Activated CD4-positive, alpha-beta T cell treated with anti-CD3 and anti-CD28 coated beads for 24 hours (primary cell): Measurements from ENCODE around the gene CHRNB1.

ENCODE experiments used
- DNase-seq, 2 donors: peaks; one replicate each; pipeline ENCODE4 v3.0.0-alpha.2; 2020; ENCODE audit warnings: low read depth in 2 of 2

Gene CHRNB1

DNA sequence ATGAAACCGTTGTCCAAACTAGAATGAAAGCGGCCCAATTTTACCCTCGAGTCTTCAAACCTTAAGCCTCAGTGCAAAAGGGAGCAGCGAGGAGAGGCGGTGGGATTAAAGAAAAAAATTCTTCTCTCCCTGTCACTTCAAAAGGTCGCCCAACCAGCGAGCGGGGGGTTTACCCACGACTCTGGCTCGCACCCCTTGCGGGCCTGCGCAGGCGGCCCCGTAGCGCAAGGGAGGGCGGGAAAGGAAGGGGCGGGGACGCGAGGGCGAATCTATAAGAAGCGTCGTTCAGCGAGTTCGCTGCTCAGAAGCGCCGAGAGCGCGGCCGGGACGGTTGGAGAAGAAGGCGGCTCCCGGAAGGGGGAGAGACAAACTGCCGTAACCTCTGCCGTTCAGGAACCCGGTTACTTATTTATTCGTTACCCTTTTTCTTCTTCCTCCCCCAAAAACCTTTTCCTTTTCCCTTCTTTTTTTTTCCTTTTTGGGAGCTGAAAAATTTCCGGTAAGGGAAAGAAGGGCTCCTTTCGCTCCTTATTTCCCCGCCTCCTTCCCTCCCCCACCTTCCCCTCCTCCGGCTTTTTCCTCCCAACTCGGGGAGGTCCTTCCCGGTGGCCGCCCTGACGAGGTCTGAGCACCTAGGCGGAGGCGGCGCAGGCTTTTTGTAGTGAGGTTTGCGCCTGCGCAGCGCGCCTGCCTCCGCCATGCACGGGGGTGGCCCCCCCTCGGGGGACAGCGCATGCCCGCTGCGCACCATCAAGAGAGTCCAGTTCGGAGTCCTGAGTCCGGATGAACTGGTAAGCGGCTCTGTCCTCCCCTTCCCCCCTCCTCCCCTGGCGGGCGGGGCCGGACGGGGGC is 39.4 kb downstream of the CHRNB1 start, which contains the start of gene POLR2A:
Gene POLR2A, plus strand, starts transcription at position 300 of the 852 bp plus-strand sequence.
- peak; percentile 94 to 98 for DNase-seq

GRCh38 chr17:7484919-7485377 is 40.1 kb downstream of the CHRNB1 start:
- DNase-seq, result no peak

- DNase-seq, result no peak
These were observed 41.3 kb downstream of the CHRNB1 start for GRCh38 chr17:7486181-7486580.

GRCh38 chr17:7490144-7490543 is 45.3 kb downstream of the CHRNB1 start:
- no peak for DNase-seq

DNA sequence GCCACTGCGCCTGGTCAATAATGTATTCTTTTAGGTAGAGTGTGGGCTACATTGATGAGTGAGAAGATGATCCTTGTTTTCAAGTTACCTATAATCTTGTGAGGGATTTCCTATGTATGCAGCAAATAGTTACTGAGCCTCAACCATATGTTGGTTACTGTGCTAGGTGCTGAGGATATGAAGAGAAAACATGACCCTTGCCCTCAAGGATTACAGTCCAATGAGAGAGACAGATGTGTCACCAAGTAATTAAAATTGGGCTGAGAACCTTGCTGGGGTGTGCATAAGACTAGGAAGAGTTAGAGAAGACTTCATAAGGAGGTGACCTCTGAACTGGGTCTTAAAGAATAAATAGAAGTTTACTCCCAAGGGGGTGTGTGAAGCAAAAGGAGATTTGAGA is 46.7 kb downstream of the CHRNB1 start:
- no peak for DNase-seq

- no peak for DNase-seq
These were observed 49.1 kb downstream of the CHRNB1 start for GRCh38 chr17:7493941-7494340.

GRCh38 chr17:7495906-7496434 is 51.1 kb downstream of the CHRNB1 start:
- no peak for DNase-seq

DNA sequence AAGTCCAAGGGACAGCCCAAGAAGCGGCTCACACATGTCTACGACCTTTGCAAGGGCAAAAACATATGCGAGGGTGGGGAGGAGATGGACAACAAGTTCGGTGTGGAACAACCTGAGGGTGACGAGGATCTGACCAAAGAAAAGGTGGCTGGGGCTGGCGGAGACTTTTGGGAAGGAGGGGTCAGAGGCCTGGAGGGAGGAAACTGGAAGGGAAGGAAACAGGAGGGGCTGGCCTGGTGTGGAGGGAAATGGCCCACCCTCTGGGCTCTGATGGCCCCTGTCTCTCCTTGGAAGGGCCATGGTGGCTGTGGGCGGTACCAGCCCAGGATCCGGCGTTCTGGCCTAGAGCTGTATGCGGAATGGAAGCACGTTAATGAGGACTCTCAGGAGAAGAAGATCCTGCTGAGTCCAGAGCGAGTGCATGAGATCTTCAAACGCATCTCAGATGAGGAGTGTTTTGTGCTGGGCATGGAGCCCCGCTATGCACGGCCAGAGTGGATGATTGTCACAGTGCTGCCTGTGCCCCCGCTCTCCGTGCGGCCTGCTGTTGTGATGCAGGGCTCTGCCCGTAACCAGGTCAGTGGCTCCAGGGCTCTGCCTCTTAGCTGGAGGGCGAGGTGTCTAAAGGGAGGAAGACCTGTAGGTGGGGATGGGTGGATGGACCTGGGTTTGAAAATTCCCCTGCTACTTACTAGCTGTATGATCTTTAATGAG is 51.8 kb downstream of the CHRNB1 start:
- no peak for DNase-seq

GRCh38 chr17:7497228-7497627 is 52.4 kb downstream of the CHRNB1 start:
- no peak for DNase-seq

DNA sequence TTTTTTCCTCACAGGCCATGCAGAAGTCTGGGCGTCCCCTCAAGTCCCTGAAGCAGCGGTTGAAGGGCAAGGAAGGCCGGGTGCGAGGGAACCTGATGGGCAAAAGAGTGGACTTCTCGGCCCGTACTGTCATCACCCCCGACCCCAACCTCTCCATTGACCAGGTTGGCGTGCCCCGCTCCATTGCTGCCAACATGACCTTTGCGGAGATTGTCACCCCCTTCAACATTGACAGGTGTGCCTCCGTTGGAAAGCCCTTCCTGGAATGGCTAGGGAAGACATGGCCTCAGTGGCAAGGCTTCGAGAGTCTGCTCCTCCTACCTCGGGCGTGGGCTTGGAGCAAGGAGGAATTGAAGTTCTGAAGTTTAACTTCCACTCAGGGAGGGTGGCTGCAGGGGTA is 52.8 kb downstream of the CHRNB1 start:
- no peak for DNase-seq

DNA sequence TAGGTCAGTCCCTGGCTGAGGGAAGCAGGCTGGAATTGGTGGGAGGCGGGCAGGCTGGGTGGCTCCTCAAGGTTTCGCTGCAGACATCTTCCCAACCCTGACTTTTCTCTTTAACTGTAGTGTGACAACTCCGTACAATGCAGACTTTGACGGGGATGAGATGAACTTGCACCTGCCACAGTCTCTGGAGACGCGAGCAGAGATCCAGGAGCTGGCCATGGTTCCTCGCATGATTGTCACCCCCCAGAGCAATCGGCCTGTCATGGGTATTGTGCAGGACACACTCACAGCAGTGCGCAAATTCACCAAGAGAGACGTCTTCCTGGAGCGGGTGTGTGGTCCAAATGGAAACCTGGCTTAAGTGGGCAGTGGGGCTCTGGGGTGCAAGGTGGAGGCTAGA is 54.3 kb downstream of the CHRNB1 start:
- DNase-seq, result no peak

- no peak for DNase-seq
These were observed 56.9 kb downstream of the CHRNB1 start for GRCh38 chr17:7501729-7502128.

GRCh38 chr17:7502171-7502847 is 57.4 kb downstream of the CHRNB1 start:
- DNase-seq, result no peak

- DNase-seq, result no peak
These were observed 58.1 kb downstream of the CHRNB1 start for GRCh38 chr17:7502987-7503386.

- DNase-seq, result no peak
These were observed 58.7 kb downstream of the CHRNB1 start for GRCh38 chr17:7503521-7503920.
